Left kidney (tissue), 8 donors: ENCODE results near the gene GBA3. TPM values are rescaled to one million over a fixed set of nuclear protein-coding genes. Genes with fewer than 3 reads are reported as not detected.

Experiments used
- DNase-seq: peaks from one replicate; pipeline ENCODE4 v3.0.0-alpha.2; 2013
- long read RNA-seq, 8 donors: transcript quantifications; one replicate each; lab custom pipeline, GENCODE V29; 2026
- polyA plus RNA-seq: library from polyadenylated mRNA; unstranded; fragments of 120-200 nt; gene quantifications from one replicate; pipeline ENCODE4 v1.2.1, GENCODE V29; 2013; ENCODE audit not compliant: insufficient read length

The GBA3 gene
- polyA plus RNA-seq, result 10.7 TPM
- long read RNA-seq, donor 1, partial matches to known transcripts, result 11 of 12 reads
- long read RNA-seq, donor 1, other reads (novel, unspliced or antisense), result 0 of 12 reads
- long read RNA-seq, donor 2, partial matches to known transcripts, result 6 of 11 reads
- long read RNA-seq, donor 2, other reads (novel, unspliced or antisense), result 0 of 11 reads
- long read RNA-seq, donor 3, partial matches to known transcripts, result 0 of 2 reads
- long read RNA-seq, donor 3, other reads (novel, unspliced or antisense), result 0 of 2 reads
- long read RNA-seq, donor 4, partial matches to known transcripts, result 0 of 1 reads
- long read RNA-seq, donor 4, other reads (novel, unspliced or antisense), result 0 of 1 reads
- long read RNA-seq, donor 5, partial matches to known transcripts, result 5 of 12 reads
- long read RNA-seq, donor 5, other reads (novel, unspliced or antisense), result 0 of 12 reads
- long read RNA-seq, donor 6, partial matches to known transcripts, result 0 of 3 reads
- long read RNA-seq, donor 6, other reads (novel, unspliced or antisense), result 0 of 3 reads
- long read RNA-seq, donor 7, partial matches to known transcripts, result 0 of 3 reads
- long read RNA-seq, donor 7, other reads (novel, unspliced or antisense), result 0 of 3 reads
- long read RNA-seq, donor 8, partial matches to known transcripts, result 0 of 5 reads
- long read RNA-seq, donor 8, other reads (novel, unspliced or antisense), result 0 of 5 reads

DNA sequence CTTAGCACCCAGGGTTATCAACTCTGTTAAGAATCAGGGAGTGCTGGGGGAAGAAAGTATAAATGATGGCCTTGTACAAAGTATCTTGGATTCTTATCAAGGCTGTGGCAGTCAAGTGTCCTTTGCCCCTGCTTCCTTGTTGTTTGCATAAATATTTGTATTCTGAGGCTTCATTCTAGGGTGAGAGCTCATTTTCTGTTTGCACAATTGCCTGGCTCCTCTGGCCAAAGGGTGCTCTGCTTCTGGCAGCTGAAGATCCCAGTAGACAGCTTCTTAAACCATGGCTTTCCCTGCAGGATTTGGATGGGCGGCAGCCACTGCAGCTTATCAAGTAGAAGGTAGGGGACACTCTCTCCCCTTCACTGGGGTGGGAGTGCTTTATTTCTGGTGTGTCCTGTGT, at the start of gene GBA3:
GBA3 (plus strand) TSS at position 202 of the 400 bp plus-strand sequence.
- no peak for DNase-seq

DNA sequence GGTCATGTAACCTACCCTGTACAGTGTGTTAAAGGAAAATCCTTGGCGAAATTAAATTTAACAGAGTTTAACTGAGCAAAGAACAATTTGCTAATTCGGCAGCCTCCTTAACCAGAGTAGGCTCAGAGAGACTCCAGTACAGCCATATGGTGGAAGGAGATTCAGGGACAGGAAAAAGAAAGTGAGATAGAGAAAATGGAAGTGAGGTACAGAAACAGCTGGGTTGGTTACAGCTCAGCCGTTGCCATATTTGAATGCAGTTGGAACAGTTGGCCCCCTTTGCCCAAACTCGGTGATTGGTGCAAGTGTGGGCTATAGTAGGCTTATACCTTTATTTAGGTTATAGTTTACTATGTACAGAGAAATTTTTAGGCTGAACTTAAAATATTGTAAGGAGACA, 48.8 kb upstream of the GBA3 start:
- no peak for DNase-seq

DNA sequence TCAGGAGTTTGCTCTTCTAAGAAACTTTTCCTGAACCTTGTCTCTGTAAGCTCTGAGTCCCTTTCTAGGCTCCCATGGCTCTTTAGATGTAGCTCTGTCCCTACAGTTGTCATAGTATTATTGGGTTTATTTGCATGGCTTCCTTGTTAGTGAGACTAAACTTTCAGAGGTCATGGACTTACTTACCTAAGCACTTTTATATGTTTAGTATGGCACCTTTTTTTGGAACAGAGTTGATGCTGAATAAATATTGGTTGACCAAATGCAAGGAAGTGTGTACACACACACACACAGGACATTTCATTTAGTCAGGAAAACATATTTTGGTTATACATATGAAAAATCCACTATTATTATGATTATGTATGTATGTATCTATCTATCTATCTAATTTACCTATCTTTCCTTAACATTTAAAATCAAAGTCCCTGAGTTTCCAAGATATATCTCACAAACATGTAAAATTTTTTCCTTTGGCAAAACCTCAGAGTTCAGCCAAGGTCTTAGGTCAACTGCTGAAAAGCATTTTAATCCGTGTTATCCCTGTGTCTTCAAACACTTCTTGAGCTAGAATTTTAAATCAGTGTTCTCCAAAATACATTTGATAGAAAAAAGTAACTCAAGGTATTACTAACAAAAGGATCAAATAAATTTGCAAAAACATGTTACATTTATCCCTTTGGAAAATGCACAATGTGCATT, 47.1 kb upstream of the GBA3 start:
- DNase-seq, result no peak

DNA sequence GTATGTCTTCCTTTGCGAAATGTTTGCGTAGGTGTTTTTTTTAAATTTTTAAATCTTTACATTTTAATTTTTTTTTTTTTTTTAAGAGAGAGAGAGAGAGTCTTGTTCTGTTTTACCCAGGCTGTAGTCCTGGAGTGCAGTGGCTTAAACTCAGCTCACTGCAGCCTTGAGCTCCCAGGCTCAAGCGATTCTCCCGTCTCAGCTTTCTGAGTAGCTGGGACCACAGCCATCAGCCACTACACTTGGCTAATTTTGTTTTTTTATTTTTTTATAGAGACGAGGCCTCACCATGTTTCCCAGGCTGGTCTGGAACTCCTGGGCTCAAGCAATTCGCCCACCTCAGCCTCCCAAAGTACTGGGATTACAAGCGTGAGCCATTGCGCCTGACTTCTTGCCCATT, 43.7 kb upstream of the GBA3 start:
- DNase-seq, result no peak

DNA sequence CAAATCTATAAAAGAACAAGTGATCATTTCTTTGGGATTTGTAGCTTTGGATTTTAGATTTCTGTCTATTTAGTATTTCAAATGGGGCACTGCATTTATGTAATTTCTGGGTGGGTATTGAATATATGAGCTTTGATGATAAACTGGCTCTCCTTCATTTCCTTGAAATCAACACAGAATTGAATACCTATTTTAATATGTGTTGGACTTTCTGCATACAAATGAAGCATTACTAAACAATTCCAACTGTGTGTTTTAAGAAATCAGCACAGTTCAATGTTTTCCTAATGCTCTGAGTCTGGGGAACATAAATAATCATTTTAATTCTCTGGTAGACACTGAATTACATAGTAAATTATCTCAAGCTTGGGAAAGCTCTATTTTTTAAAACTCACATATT, 42.0 kb upstream of the GBA3 start:
- no peak for DNase-seq

DNA sequence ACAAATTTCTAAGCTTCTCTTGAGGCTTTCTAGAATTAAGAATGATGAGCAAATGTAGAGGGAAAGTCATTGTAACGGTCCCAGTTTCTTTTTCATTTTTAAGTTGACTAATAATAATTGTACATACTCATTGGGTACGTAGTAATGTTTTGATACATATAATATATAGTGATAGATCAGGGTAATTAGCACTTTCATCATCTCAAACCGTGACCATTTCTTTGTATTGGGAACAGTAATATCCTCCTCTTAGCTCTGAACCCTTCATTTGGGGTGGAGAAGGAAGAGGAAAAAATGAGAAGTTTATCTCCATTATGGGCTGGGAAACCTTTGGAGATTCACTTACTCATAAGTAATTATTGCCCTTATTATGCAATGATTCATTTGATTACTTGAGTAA, 39.0 kb upstream of the GBA3 start:
- DNase-seq, result no peak

DNA sequence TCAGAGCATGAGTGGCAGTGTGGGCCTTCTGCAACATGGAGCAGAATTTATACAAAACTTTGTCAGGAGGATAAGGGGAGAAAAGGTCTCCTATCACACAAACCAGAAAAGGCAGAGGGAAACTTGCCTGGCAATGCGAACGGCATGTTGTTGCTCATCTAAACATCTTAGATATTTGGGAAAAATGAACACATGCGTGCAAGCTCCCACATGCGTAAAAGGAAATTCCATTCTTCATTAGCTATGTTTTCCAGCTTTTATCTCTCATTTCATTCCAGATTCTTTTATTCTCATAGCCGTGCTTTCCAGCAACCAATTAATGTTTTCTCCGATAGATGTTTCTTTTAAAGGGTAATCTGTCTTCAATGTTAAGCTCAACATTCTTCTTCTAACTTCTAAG, 31.3 kb upstream of the GBA3 start:
- no peak for DNase-seq

DNA sequence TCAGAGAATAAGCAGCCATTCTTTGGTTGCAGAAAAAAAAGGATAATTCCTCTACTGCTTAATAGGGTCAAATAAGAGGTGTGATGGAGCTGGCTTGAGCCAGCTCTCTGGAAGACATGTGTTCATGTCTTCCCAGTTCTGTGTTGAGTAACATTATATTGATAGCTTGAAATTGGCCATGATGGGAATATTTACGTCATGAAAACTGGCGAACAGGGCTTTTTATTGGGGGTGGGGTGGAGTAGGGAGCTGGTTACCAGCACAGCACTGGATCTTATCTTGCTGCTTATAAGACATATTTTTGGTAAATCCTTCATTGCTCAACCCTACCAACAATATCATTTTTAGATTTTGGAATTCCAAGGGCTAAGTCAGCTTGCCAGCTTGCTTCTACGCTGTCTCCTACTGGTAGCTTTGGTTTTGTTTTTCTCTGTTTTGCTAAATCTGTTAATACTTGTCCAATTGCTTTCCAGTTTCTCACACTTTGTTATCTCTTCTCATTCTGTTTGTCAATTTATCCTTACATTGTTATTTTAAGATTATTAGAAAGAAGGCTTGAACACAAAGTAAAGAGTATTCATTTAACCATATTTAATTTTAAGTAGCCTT, 25.3 kb upstream of the GBA3 start:
- DNase-seq, result no peak

DNA sequence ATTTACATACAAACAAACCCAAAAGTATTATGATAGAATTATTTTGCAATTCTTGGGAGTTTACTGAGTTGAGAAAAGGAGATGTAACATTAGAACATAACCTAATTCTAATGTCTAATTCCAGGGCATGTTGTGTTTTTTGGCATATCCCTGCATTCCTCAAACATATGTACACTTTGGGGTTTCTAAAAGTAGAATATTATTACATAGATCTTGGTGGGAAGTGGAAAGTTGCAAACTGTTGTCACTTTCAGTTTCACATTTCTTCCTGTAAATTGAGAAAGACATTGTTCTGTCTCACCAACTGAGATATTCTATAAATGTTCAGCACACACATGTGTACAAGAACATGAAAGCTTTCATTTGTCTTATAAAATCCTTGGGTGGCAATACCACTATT, 24.4 kb upstream of the GBA3 start:
- DNase-seq, result no peak

DNA sequence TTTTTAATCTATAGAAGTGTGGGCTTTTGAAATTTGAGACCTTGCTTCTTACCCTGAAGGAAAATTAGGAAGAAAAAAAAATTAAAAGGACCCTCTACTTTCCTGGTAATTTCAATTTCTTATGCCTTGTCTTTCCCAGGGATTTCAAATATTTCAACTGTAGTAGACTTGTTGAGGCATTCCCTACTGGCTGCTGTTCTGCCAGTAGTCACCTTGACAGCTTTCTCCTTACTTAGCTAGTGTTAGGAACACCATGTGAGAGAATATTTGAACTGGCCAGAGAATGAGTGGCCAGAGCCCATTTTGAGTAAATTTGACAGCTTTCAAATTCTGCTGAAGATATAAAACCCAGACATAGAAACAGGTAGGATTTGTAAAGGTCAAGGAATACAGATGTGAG, 24.0 kb upstream of the GBA3 start:
- DNase-seq, result no peak

DNA sequence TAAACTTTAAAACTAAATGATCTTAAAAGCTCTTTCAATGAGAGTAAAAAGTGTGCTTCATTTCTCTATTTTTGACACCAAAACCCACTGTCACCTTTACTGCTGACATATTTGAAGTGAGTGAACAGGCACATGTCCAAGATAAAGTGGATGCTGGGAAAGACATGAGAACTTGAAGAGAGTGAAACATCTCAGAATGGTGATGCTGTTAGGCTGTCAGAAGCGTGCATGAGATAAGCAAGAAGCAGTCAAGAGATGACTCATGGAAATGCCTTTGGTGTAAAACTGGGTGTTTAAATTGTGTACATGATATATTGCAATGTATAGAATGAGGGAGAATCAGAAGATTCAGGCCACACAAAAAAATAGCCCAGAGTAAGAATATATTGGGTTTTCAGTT, 21.8 kb upstream of the GBA3 start:
- DNase-seq, result no peak

DNA sequence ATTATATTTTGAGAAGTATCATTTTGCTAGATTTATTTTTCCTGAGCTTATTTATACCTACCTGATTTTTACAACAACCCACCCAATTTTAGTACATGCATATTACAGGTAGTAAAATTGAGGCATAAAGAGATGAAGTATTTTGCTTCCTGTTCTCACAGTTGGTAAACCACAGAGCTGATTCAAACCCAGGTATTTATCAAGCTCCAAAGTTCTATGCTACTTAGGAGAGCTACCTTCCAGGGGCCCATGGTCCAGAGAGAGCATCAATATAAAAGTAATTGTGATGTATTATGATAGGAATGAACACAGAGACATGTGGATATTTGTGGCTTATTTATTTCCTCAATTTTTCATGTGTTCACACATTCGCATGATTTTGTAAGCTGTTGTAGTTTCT, 20.2 kb upstream of the GBA3 start:
- DNase-seq, result no peak

DNA sequence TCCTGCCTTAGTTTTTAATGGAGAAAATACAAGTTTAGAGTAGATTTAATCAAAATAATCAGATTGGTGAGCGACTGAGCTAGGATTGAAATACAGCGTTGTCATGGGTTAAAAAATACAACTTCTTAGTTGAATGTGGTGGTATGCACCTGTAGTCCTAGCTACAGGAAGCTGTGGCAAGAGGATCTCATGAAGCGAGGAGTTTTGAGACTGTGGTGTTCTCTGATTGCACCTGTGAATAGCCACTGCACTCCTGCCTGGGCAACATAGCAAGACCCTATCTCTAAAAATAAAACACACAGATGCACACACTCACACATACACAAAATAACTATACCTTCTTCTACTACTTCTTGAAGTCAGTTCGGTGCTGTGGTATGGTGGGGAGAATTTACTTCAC, 19.8 kb upstream of the GBA3 start:
- DNase-seq, result no peak

DNA sequence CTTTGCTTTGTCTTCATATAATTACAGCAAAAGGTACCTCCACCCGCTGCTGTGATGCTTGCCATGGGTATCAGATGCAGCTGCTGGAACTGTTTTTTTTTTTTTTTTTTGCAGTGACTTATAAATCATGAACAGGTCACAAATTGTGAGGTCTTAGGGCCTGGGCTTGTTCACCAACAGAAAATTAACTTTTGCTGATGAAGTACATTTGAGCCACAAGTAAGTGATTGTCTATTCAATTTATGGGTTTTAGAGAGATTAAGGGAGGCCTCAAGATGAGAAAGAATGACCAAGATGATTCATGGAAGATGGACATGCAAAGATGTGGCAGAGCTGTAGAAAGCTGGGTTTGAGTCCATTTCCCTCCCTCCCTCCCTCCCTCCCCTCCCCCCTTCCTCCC, 18.0 kb upstream of the GBA3 start:
- no peak for DNase-seq

DNA sequence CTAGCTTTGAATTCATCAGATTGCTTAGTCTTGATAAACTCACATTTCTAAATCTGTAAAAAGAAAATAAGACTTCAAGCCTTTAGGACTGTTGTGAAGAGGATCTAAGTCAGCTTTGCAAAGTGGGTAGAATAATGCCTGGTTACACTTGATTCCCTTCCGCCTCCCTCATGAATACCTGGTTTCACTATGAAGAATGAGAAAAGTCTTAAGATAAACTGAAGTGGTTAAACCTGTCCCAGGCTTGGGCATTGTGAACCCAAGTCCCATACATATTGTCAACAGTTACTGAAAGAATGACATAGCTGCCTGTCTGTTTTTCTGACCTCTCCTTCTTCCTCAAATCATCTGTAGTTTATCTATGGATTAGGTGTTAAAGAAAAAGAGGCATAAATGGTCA, 16.7 kb upstream of the GBA3 start:
- no peak for DNase-seq

DNA sequence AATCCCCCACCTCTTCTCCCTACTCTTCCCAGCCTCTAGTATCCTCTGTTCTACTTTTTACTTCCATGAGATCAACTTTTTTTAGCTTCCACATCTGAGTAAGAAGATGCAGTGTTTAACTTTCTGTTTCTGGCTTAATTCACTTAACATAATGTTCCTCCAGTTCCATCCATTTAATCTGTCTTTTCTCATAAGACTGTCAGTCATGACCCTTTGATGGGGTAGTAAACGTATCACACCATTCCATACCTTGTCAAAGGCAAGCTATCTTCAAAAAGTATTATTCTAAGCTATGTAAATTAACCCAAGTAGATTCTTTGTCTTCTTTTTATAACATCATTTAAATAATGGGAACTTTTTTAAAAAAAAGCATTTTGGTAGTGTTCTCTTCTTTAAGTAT, 15.0 kb upstream of the GBA3 start:
- no peak for DNase-seq

DNA sequence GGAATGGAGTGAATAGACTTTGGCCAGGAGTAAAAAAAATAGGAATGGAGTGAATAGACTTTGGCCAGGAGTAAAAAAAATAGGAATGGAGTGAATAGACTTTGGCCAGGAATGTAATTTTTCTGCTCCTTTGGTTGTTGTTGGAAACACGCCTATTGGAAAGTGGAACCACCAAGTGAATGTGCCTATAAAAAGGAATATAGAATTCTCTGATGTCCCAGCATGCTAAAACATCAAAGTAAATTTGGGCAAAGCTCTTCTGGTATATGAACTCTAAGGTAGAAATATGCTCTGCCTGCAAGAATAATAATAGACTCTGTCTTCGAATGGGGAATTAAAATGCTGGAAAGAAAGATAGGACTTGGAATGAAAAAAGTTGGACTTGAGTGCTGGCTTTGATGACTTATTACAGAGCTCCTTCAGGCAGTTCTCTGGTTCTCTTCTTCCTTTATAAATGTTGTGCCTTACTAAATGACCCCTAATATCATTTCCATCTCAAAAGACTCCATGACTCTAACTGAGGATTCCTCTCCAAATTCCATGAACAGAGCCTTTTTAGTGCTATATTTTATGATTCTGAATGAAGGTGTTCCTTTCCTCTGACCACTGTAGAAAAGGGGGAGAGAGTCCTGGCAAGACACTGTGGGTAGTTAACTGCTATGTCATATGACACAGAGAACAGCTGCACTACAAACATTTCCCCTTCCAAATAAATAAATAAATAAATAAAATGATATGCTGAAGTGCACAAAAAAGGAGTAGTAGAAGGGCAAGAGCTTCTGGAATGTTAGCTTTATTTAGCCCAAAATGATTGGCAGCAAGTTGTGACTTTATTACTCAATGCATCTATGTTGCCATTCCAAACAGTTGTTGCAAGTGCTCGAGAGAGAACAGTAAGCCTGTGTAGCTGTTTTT, 13.5 kb upstream of the GBA3 start:
- DNase-seq, result no peak

DNA sequence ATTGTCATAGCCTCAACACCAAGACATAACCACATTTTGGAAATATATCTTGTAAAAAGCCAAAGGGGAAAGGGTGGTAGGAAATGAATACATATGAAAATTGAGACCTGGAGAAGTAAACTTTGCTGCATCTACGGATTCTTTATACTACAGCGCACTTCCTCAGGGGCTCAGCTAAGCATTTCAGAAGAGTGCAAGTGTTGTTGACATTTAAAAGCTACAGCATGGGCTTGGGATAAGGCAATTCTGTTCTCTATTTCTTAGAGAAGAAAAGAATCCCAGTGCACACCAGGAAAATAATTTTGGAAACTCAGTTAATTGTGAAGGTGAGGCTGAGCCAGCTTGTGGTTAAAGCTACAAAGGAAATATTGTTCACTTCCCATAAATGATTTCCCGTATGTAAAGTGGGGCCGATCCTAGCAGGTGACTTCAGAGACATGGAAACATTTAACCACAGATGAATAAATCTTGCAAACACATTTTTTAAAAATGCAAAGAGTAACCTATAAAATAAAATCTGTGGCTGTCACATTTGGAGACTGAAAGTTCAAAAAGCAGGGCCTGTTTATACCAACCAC, 12.6 kb upstream of the GBA3 start:
- no peak for DNase-seq

DNA sequence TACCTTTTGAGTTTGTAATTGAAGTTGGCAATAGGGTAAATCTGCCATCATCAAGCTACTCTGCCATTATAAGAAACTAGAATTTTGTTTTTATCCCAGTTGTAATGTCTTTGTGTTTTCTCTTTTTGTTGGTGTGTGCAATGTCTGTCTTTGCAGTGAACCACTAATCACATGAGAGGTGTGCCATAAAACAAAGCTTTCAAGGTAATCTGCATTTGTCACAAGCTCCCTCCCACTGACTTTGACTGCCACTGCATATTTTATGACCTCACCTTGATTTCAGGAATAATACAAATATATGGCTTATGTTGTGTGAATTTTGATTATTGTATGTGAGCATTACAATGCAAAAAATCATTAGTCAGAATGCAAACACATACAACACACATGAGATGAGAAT, 9.0 kb upstream of the GBA3 start:
- no peak for DNase-seq

DNA sequence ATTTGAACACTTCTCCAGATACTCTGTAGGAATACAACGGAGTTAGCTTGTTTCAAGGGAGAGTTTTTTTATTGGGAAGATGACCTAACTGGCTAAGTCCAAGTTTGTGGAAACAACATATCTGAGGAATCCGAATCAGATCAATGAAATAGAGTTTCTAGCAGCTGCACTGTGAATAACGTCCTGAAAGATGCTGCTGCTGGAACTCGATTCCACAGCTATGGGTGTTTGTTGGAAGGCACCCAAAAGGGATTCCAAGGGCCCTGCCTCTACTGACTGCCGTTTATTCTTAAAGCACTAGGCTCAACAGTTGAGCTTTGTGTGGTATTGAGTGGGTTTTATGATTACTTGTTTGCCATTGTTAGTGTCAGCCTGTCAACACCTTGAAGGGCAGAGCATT, 6.6 kb upstream of the GBA3 start:
- DNase-seq, result no peak

DNA sequence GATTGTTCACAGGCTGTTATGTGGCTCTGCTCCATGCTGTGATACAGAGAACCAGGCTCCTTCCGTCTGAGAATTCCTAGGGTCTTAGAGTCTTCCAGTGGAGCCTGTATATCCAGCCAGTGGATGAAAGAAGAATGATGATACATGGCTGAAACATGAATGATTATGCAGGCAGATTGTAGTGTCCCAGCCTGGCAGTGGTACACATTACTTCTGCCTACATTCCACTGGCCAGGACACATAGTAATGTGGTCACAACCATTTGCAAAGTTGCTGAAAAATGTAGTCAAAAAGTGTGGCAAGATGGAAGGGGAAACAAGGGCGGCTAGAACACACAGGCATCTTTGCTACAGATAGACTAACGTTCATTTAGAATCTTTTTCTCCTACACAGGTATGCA, 4.5 kb upstream of the GBA3 start:
- no peak for DNase-seq
